Activated naive CD8-positive, alpha-beta T cell treated with anti-CD3 and anti-CD28 coated beads, Interleukin-2, amount 50 U/mL, for 24 hours (primary cell): ENCODE measurements around the gene AHCYL1.
"Not testable (repeated sequence)": the region's sequence is repeated elsewhere in the genome, so short reads cannot be mapped to it uniquely, and the experiment has no call there.

Source experiments
- ATAC-seq: fragments of 150-1000 bp; cut with Tn5 transposase; one replicate; pipeline ENCODE4 v1.10.0; 2021
- DNase-seq: peaks from one replicate; pipeline ENCODE4 v3.0.0; 2021
- H3K27ac Mint-ChIP-seq: one replicate; pipeline ENCODE4 v1.8.0; 2021; ENCODE audit warnings: mild to moderate bottlenecking, mixed read lengths
- H3K27me3 Mint-ChIP-seq: one replicate; pipeline ENCODE4 v1.8.0; 2021; ENCODE audit warnings: mixed read lengths
- H3K36me3 Mint-ChIP-seq: one replicate; pipeline ENCODE4 v1.8.0; 2021; ENCODE audit warnings: low read depth, mixed read lengths
- H3K4me1 Mint-ChIP-seq: one replicate; pipeline ENCODE4 v1.8.0; 2021; ENCODE audit warnings: mixed read lengths
- H3K4me3 Mint-ChIP-seq: one replicate; pipeline ENCODE4 v1.8.0; 2021; ENCODE audit warnings: mild to moderate bottlenecking, moderate library complexity, mixed read lengths
- H3K9me3 Mint-ChIP-seq: one replicate; pipeline ENCODE4 v1.8.0; 2021; ENCODE audit warnings: mixed read lengths

The AHCYL1 gene

GRCh38 chr1:109984456-109985246 is at the start of gene AHCYL1:
Gene AHCYL1, plus strand, starts transcription at chr1:109984765. Its CDS starts 288 bp downstream, at chr1:109985053.
- H3K27me3 Mint-ChIP-seq: no peaks in the 10 kb centered on the region
- ATAC-seq (peak; percentile 99), DNase-seq (peak; percentile 99)
- H3K4me3 Mint-ChIP-seq: peak within 1 kb of the TSS; percentile 97
- H3K36me3 Mint-ChIP-seq: peaks cover 26% of the 10 kb centered on the region
- peaks cover 41% of the 10 kb centered on the region for H3K4me1 Mint-ChIP-seq
- no peaks in the 10 kb centered on the region for H3K9me3 Mint-ChIP-seq
- H3K27ac Mint-ChIP-seq: peak within 1 kb of the TSS; percentile 96

- no peak for DNase-seq
- Mint-ChIP-seq H3K4me3 (no peak overlapping the region), H3K36me3 (peaks cover 2% of the 10 kb centered on the region), H3K4me1 (peaks cover 4% of the 10 kb centered on the region), H3K27ac (no peak overlapping the region), H3K27me3 (peaks cover 2% of the 10 kb centered on the region), H3K9me3 (peaks cover 22% of the 10 kb centered on the region)
- ATAC-seq: no peak
These were observed 49.1 kb upstream of the AHCYL1 start for GRCh38 chr1:109935451-109935900.

GRCh38 chr1:109937738-109938137 is 46.8 kb upstream of the AHCYL1 start:
- no peak for DNase-seq
- peaks cover 2% of the 10 kb centered on the region for H3K36me3 Mint-ChIP-seq
- no peak overlapping the region for H3K27ac Mint-ChIP-seq
- no peak for ATAC-seq
- H3K4me1 Mint-ChIP-seq: peaks cover 4% of the 10 kb centered on the region
- H3K4me3 Mint-ChIP-seq: no peak overlapping the region
- peaks cover 2% of the 10 kb centered on the region for H3K27me3 Mint-ChIP-seq
- H3K9me3 Mint-ChIP-seq: peaks cover 22% of the 10 kb centered on the region

GRCh38 chr1:109938556-109938955 is 46.0 kb upstream of the AHCYL1 start:
- H3K4me1 Mint-ChIP-seq: peaks cover 4% of the 10 kb centered on the region
- H3K27ac Mint-ChIP-seq: no peak overlapping the region
- no peak for ATAC-seq
- no peak for DNase-seq
- H3K27me3 Mint-ChIP-seq: peaks cover 2% of the 10 kb centered on the region
- peaks cover 22% of the 10 kb centered on the region for H3K9me3 Mint-ChIP-seq
- peaks cover 2% of the 10 kb centered on the region for H3K36me3 Mint-ChIP-seq
- H3K4me3 Mint-ChIP-seq: no peak overlapping the region

- Mint-ChIP-seq H3K9me3 (peaks cover 12% of the 10 kb centered on the region), H3K27me3 (peaks cover 2% of the 10 kb centered on the region), H3K4me1 (peaks cover 3% of the 10 kb centered on the region), H3K27ac (no peak overlapping the region), H3K36me3 (no peaks in the 10 kb centered on the region), H3K4me3 (no peak overlapping the region)
- ATAC-seq: no peak
- no peak for DNase-seq
These were observed 42.1 kb upstream of the AHCYL1 start for GRCh38 chr1:109942434-109942833.

GRCh38 chr1:109944541-109944940 is 40.0 kb upstream of the AHCYL1 start:
- H3K9me3 Mint-ChIP-seq: peaks cover 1% of the 10 kb centered on the region
- H3K4me1 Mint-ChIP-seq: peaks cover 5% of the 10 kb centered on the region
- DNase-seq: no peak
- no peak for ATAC-seq
- peaks cover 2% of the 10 kb centered on the region for H3K27me3 Mint-ChIP-seq
- no peaks in the 10 kb centered on the region for H3K36me3 Mint-ChIP-seq
- H3K27ac Mint-ChIP-seq: no peak overlapping the region
- no peak overlapping the region for H3K4me3 Mint-ChIP-seq

- peaks cover 2% of the 10 kb centered on the region for H3K27me3 Mint-ChIP-seq
- H3K9me3 Mint-ChIP-seq: no peaks in the 10 kb centered on the region
- H3K27ac Mint-ChIP-seq: no peak overlapping the region
- DNase-seq: no peak
- H3K36me3 Mint-ChIP-seq: no peaks in the 10 kb centered on the region
- H3K4me1 Mint-ChIP-seq: peaks cover 5% of the 10 kb centered on the region
- ATAC-seq: no peak
- no peak overlapping the region for H3K4me3 Mint-ChIP-seq
These were observed 38.1 kb upstream of the AHCYL1 start for GRCh38 chr1:109946511-109946910.

GRCh38 chr1:109947582-109948284 is 36.8 kb upstream of the AHCYL1 start:
- DNase-seq: no peak

GRCh38 chr1:109948285-109948630 is 36.3 kb upstream of the AHCYL1 start:
- peaks cover 5% of the 10 kb centered on the region for H3K4me1 Mint-ChIP-seq
- ATAC-seq (no peak), DNase-seq (no peak)
- H3K36me3 Mint-ChIP-seq: no peaks in the 10 kb centered on the region
- peaks cover 2% of the 10 kb centered on the region for H3K27me3 Mint-ChIP-seq
- no peak overlapping the region for H3K27ac Mint-ChIP-seq
- no peaks in the 10 kb centered on the region for H3K9me3 Mint-ChIP-seq
- no peak overlapping the region for H3K4me3 Mint-ChIP-seq

More at GRCh38 chr1:109947582-109948284, 36.8 kb upstream of the AHCYL1 start:
- H3K4me3 Mint-ChIP-seq: no peak overlapping the region
- peaks cover 2% of the 10 kb centered on the region for H3K27me3 Mint-ChIP-seq
- no peaks in the 10 kb centered on the region for H3K36me3 Mint-ChIP-seq
- no peaks in the 10 kb centered on the region for H3K9me3 Mint-ChIP-seq
- no peak overlapping the region for H3K27ac Mint-ChIP-seq
- no peak for ATAC-seq
- peaks cover 5% of the 10 kb centered on the region for H3K4me1 Mint-ChIP-seq

GRCh38 chr1:109950038-109950437 is 34.5 kb upstream of the AHCYL1 start:
- Mint-ChIP-seq H3K36me3 (no peaks in the 10 kb centered on the region), H3K4me1 (peaks cover 2% of the 10 kb centered on the region), H3K27me3 (peaks cover 1% of the 10 kb centered on the region), H3K9me3 (no peaks in the 10 kb centered on the region), H3K27ac (no peak overlapping the region), H3K4me3 (no peak overlapping the region)
- ATAC-seq (no peak), DNase-seq (no peak)

- no peak for ATAC-seq
- Mint-ChIP-seq H3K4me1 (peaks cover 2% of the 10 kb centered on the region), H3K36me3 (no peaks in the 10 kb centered on the region)
These were observed 34.1 kb upstream of the AHCYL1 start for GRCh38 chr1:109950509-109950908.

GRCh38 chr1:109951501-109951900 is 33.1 kb upstream of the AHCYL1 start:
- not testable (repeated sequence) for ATAC-seq, DNase-seq, H3K27me3 Mint-ChIP-seq, H3K4me3 Mint-ChIP-seq, H3K27ac Mint-ChIP-seq, H3K9me3 Mint-ChIP-seq, H3K36me3 Mint-ChIP-seq, H3K4me1 Mint-ChIP-seq

More at GRCh38 chr1:109950509-109950908, 34.1 kb upstream of the AHCYL1 start:
- Mint-ChIP-seq H3K27ac (no peak overlapping the region), H3K9me3 (no peaks in the 10 kb centered on the region), H3K27me3 (no peaks in the 10 kb centered on the region), H3K4me3 (no peak overlapping the region)
- no peak for DNase-seq

- H3K4me1 Mint-ChIP-seq: no peaks in the 10 kb centered on the region
- no peaks in the 10 kb centered on the region for H3K9me3 Mint-ChIP-seq
- H3K27ac Mint-ChIP-seq: no peak overlapping the region
- no peaks in the 10 kb centered on the region for H3K36me3 Mint-ChIP-seq
- peaks cover 2% of the 10 kb centered on the region for H3K27me3 Mint-ChIP-seq
- ATAC-seq: no peak
- no peak overlapping the region for H3K4me3 Mint-ChIP-seq
- DNase-seq: no peak
These were observed 30.5 kb upstream of the AHCYL1 start for GRCh38 chr1:109954041-109954512.

- H3K4me3 Mint-ChIP-seq: no peak overlapping the region
- H3K27me3 Mint-ChIP-seq: peaks cover 4% of the 10 kb centered on the region
- no peak overlapping the region for H3K27ac Mint-ChIP-seq
- no peaks in the 10 kb centered on the region for H3K36me3 Mint-ChIP-seq
- no peak for DNase-seq
- no peaks in the 10 kb centered on the region for H3K9me3 Mint-ChIP-seq
- no peak for ATAC-seq
- H3K4me1 Mint-ChIP-seq: no peaks in the 10 kb centered on the region
These were observed 25.0 kb upstream of the AHCYL1 start for GRCh38 chr1:109959632-109959973.
